ENCODE data around the gene WWOX.

GRCh38 chr16:78552106-78552675, 452.7 kb downstream of the WWOX start:
- TF ChIP-seq POLR2A (IDR thresholded peaks at IDR 0.05; ENCODE audit: low read length) = no peak
- no peak for TF ChIP-seq GATA1 (IDR thresholded peaks at IDR 0.05; ENCODE audit: low read depth, low read length)
